GM18499 (cell line): Measurements from ENCODE around the gene ZNF768.
"Not testable (repeated sequence)": the region's sequence is repeated elsewhere in the genome, so short reads cannot be mapped to it uniquely, and the experiment has no call there.

Source experiments
- ATAC-seq: cut with Tn5 transposase; IDR thresholded peaks from one replicate; pipeline ENCODE4 v1.9.1; 2021; ENCODE audit warnings: moderate number of reproducible peaks; ENCODE audit not compliant: insufficient read depth, unreplicated experiment

Gene ZNF768

DNA sequence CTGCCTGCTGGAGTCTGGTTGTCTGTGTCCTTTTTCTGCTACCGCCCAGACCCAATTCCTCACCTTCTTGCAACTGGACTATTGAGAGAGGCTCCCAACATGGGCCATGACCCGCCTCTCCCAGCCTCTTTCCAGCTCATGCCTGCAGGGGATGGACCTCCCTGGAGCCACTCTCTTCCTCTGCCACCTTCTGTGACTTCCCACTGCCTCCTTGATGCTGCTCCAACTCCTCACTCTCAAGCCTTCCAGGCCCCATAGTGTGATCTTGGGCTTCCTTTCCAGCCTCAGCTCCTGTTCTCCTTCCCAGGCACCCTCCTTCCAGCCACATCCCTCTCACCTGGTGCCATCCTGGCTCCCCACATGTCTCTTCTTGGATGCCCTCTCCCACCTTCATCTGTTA, 11.1 kb downstream of the ZNF768 start:
- no peak for ATAC-seq

GRCh38 chr16:30511509-30511908, 14.9 kb downstream of the ZNF768 start:
- ATAC-seq = no peak

- ATAC-seq = no peak
Measured at GRCh38 chr16:30510376-30510938, 15.9 kb downstream of the ZNF768 start.

DNA sequence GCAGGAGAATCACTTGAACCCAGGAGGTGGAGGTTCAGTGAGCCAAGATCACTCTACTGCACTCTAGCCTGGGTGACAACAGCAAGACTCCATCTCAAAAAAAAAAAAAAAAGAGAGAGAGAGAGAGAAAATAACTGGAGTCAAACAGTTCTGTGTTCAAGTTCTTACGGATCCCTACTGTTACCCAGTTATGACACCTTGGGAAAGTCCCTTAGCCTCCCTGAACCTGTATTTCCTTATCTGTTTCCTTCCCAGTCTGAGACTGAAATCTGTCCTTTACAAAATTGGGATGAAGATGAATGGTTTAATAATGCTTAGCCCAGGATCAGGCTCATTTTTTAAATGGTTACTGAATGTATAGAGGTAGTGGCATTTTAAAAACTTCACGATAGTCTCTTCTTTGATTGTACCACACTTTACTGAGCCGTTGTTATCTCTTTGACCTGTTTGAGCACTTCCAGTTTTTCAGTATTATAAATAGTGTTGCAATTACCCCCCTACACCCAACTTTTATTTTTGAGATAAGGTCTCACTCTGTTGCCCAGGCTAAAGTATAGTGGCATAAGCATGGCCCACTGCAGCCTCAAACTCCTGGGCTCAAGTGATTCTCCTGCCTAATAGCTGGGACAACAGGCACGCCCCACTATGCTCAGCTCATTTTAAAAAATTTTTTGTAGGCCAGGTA, 17.1 kb downstream of the ZNF768 start:
- ATAC-seq = no peak

GRCh38 chr16:30503403-30504296, 22.7 kb downstream of the ZNF768 start:
- no peak for ATAC-seq

- ATAC-seq = no peak
Measured at GRCh38 chr16:30499284-30499683, 27.1 kb downstream of the ZNF768 start.

DNA sequence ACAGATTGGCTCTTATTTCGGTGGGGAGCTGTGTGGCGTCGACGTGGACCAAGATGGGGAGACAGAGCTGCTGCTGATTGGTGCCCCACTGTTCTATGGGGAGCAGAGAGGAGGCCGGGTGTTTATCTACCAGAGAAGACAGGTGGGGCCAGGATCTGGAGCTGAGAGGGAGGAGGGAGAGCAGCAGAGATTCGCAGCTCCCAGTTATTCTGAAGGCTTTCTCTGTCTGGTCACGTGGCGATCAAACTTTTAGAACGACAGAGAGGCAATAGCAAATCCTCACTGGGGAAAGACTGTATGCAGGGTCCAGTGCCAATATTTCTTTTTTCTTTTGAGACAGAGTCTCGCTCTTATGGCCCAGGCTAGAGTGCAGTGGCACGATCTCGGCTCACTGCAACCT, 31.7 kb downstream of the ZNF768 start:
- ATAC-seq = no peak

GRCh38 chr16:30493941-30494488, 32.4 kb downstream of the ZNF768 start:
- ATAC-seq = no peak

DNA sequence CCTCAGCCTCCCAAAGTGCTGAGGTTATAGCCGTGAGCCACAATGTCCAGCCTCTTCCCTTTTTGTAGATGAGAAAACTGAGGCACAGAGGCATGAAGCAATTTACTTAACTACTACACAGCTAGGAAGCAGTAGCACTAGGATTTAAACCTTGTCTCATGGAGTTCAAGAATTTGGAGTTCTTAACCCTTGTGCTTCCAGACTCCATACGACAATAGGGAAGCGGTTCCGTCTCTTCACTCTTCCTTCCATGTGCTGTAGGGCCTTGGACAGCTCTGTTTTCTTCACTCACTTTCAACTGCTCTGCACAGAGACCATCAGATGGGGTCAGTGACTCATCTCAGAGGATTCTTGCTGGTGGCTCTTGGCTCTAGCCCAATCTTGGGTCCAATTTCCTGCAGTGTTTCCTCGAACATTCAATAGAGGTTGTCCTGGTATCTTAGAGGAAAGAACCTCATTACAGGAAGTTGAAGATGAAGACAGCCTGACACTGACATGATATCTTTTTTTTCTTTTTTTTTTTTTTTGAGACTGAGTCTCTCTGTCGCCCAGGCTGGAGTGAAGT, 34.5 kb downstream of the ZNF768 start:
- no peak for ATAC-seq

- no peak for ATAC-seq
Measured at GRCh38 chr16:30491229-30491628, 35.1 kb downstream of the ZNF768 start.

- no peak for ATAC-seq
Measured at GRCh38 chr16:30490210-30490609, 36.2 kb downstream of the ZNF768 start.

GRCh38 chr16:30488764-30489605, 37.4 kb downstream of the ZNF768 start:
- no peak for ATAC-seq

GRCh38 chr16:30485818-30486436, 40.4 kb downstream of the ZNF768 start:
- no peak for ATAC-seq

GRCh38 chr16:30484887-30485286, 41.5 kb downstream of the ZNF768 start:
- ATAC-seq = no peak

DNA sequence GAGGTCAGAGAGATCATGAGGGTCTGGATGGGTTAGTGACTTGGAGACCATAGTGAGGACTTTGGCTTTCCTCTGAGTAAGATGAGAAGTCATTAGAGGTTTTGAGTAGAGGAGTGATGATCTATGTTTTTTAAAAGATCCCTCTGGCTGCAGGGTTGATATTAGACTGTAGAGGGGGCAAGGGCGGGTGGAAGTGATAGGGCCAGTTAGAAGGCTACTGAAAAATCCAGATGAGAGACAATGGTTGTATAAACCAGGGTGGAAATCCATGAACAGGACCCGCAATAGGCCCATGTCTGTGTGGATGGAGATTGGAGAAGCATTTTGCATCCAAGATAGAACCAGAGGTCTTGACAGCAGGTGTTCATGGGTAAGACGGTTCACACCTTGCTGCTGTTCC, 44.0 kb downstream of the ZNF768 start:
- ATAC-seq = no peak

DNA sequence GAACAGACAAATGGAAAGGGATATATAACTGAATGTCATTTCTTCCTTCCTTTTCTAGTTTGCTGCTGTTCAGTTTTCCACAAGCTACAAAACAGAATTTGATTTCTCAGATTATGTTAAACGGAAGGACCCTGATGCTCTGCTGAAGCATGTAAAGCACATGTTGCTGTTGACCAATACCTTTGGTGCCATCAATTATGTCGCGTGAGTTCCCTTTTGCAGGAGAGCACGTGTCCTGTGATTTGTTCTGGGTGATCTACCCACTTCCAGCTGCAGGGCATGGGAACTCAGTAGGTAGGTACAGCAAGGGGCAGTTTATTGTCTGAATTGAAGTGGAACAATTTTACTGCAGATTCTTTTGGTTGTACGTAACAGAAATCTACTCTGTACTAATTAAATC, 45.0 kb downstream of the ZNF768 start:
- ATAC-seq = no peak

DNA sequence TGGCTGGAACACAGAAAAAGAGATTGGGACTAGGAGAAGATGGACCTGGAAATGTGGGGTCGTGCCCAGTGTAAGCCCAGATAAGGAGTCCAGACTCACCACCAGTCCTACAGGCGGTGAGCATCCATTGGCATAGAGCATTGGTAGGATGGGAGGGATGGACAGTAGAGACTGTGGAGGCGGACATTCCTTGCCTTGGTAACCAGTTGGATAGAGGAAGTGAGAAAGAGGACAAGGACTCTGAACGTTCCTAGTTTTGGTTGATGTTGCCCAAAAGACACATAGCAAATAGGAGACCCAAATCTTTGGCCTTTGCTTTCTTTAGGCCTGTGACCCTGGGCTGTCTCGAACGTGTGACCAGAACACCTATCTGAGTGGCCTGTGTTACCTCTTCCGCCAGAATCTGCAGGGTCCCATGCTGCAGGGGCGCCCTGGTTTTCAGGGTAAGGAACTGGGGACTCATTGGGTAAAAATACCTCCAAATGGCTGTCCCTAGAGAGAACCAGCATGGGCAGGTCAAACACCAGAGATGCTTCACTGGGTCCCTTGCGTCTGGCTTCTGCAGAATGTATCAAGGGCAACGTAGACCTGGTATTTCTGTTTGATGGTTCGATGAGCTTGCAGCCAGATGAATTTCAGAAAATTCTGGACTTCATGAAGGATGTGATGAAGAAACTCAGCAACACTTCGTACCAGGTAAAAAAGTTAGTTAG, 47.4 kb downstream of the ZNF768 start:
- ATAC-seq = no peak

- ATAC-seq = not testable (repeated sequence)
Measured at GRCh38 chr16:30477773-30478172, 48.6 kb downstream of the ZNF768 start.

DNA sequence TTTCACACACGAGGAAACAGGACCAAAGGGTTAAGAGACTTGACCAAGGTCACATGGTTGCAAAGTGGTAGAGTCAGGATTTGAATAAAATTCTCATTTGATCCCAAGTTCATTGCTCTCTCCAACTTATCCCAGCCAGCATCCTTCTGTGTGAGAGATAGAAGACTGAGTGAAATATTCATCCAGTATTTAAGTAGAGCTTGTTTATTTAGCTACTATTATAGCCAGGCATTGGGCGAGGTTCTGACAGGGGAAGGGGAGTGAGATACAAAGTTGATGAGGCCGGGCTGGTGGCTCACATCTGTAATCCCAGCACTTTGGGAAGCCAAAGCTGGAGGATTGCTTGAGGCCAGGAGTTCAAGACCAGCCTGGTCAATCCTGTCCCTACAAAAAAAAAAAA, 49.4 kb downstream of the ZNF768 start:
- no peak for ATAC-seq
